GM18505 (cell line): Measurements from ENCODE around the gene SESN3.
"Not testable (repeated sequence)": the region's sequence is repeated elsewhere in the genome, so short reads cannot be mapped to it uniquely, and the experiment has no call there.

ENCODE experiments used
- ATAC-seq: cut with Tn5 transposase; IDR thresholded peaks from one replicate; pipeline ENCODE4 v1.9.1; 2021; ENCODE audit not compliant: unreplicated experiment
- POLR2A ChIP-seq: IDR thresholded peaks from 4 replicates; pipeline ENCODE4 v1.6.1; 2011; ENCODE audit warnings: borderline replicate concordance; ENCODE audit not compliant: insufficient read depth, insufficient read length; ENCODE audit errors: extremely low read depth

Gene SESN3

GRCh38 chr11:95242845-95243605 is 12.0 kb upstream of the SESN3 start:
- no peak for ATAC-seq
- TF ChIP-seq POLR2A = no peak

- ATAC-seq = peak; percentile 46
- no peak for TF ChIP-seq POLR2A
These were observed 11.3 kb upstream of the SESN3 start for GRCh38 chr11:95242091-95242844.

- TF ChIP-seq POLR2A = no peak
- ATAC-seq = peak; percentile 67
These were observed 10.7 kb upstream of the SESN3 start for GRCh38 chr11:95241681-95242081.

- ATAC-seq = no peak
- TF ChIP-seq POLR2A = no peak
These were observed 9.1 kb upstream of the SESN3 start for GRCh38 chr11:95239871-95240649.

- no peak for ATAC-seq
- TF ChIP-seq POLR2A = no peak
These were observed 1.7 kb upstream of the SESN3 start for GRCh38 chr11:95232666-95233065.

GRCh38 chr11:95231881-95232605 is 1.0 kb upstream of the SESN3 start:
- ATAC-seq = peak; percentile 34
- TF ChIP-seq POLR2A = peak; percentile 79

GRCh38 chr11:95230810-95231126 is 234 bp downstream of the SESN3 start:
- no peak for TF ChIP-seq POLR2A
- peak; percentile 11 for ATAC-seq

GRCh38 chr11:95229993-95230809 is 801 bp downstream of the SESN3 start:
- ATAC-seq = peak; percentile 2
- TF ChIP-seq POLR2A = no peak

- no peak for TF ChIP-seq POLR2A
- no peak for ATAC-seq
These were observed 1.6 kb downstream of the SESN3 start for GRCh38 chr11:95229199-95229992.

GRCh38 chr11:95228081-95228749 is 2.8 kb downstream of the SESN3 start:
- ATAC-seq = no peak
- TF ChIP-seq POLR2A = no peak

- ATAC-seq = not testable (repeated sequence)
These were observed 3.9 kb downstream of the SESN3 start for GRCh38 chr11:95227060-95227459.
